H9 (cell line): Measurements from ENCODE around the gene ZNHIT6. TPM values are rescaled to one million over a fixed set of nuclear protein-coding genes. Genes with fewer than 3 reads are reported as not detected.

Experiments used
- DNase-seq: peaks from one replicate; pipeline ENCODE4 v3.0.0-alpha.2; 2017
- H2AFZ ChIP-seq: one replicate; pipeline ENCODE4 v1.6.1; 2013; ENCODE audit warnings: mild to moderate bottlenecking, low read length, control low read depth, moderate library complexity
- H2AK5ac ChIP-seq: 2 replicates; pipeline ENCODE4 v1.6.1; 2013; ENCODE audit warnings: low read length, control low read depth, mixed read lengths; ENCODE audit not compliant: insufficient read length
- H2BK120ac ChIP-seq: one replicate; pipeline ENCODE4 v1.6.1; 2013; ENCODE audit warnings: low read depth, mild to moderate bottlenecking, low read length, control low read depth, inconsistent platforms; ENCODE audit not compliant: poor library complexity, severe bottlenecking
- H2BK12ac ChIP-seq: 2 replicates; pipeline ENCODE4 v1.6.1; 2013; ENCODE audit warnings: low read length, control low read depth, mixed read lengths, low read depth; ENCODE audit not compliant: insufficient read length
- H2BK15ac ChIP-seq: 2 replicates; pipeline ENCODE4 v1.6.1; 2013; ENCODE audit warnings: low read depth, low read length, control low read depth
- H2BK20ac ChIP-seq: one replicate; pipeline ENCODE4 v1.6.1; 2013; ENCODE audit warnings: low read depth, mild to moderate bottlenecking, low read length, control low read depth, inconsistent platforms; ENCODE audit not compliant: poor library complexity, severe bottlenecking
- H2BK5ac ChIP-seq: 2 replicates; pipeline ENCODE4 v1.6.1; 2013; ENCODE audit warnings: low read length, control low read depth, mixed read lengths; ENCODE audit not compliant: insufficient read length
- H3K14ac ChIP-seq: 2 replicates; pipeline ENCODE4 v1.6.1; 2013; ENCODE audit warnings: low read length, control low read depth; ENCODE audit not compliant: insufficient read depth
- H3K18ac ChIP-seq: 2 replicates; pipeline ENCODE4 v1.6.1; 2013; ENCODE audit warnings: low read depth, mild to moderate bottlenecking, mixed read lengths, low read length, control low read depth; ENCODE audit not compliant: insufficient read length
- H3K23ac ChIP-seq: 2 replicates; pipeline ENCODE4 v1.6.1; 2013; ENCODE audit warnings: low read length, control low read depth, mixed read lengths, low read depth; ENCODE audit not compliant: insufficient read length
- H3K23me2 ChIP-seq: 2 replicates; pipeline ENCODE4 v1.6.1; 2013; ENCODE audit warnings: low read depth, mild to moderate bottlenecking, mixed read lengths, low read length, control low read depth; ENCODE audit not compliant: insufficient read length, poor library complexity, severe bottlenecking
- H3K27ac ChIP-seq: 2 replicates; pipeline ENCODE4 v1.5.1; 2013; ENCODE audit warnings: low read length, control low read depth, mixed read lengths, low read depth; ENCODE audit not compliant: insufficient read length
- H3K27me3 ChIP-seq: 2 replicates; pipeline ENCODE4 v1.6.1; 2013; ENCODE audit warnings: low read length, control low read depth, inconsistent platforms; ENCODE audit not compliant: insufficient read depth
- H3K4ac ChIP-seq: 2 replicates; pipeline ENCODE4 v1.6.1; 2013; ENCODE audit warnings: low read depth, mild to moderate bottlenecking, control low read depth, inconsistent platforms, low read length, moderate library complexity
- H3K4me1 ChIP-seq: 2 replicates; pipeline ENCODE4 v1.6.1; 2013; ENCODE audit warnings: low read length, control low read depth, inconsistent platforms; ENCODE audit not compliant: insufficient read depth
- H3K4me2 ChIP-seq: 2 replicates; pipeline ENCODE4 v1.6.1; 2013; ENCODE audit warnings: low read length, control low read depth, mixed read lengths; ENCODE audit not compliant: insufficient read length, insufficient read depth
- H3K56ac ChIP-seq: 2 replicates; pipeline ENCODE4 v1.6.1; 2013; ENCODE audit warnings: low read depth, mild to moderate bottlenecking, mixed read lengths, low read length, control low read depth; ENCODE audit not compliant: insufficient read length
- H3K79me1 ChIP-seq: 2 replicates; pipeline ENCODE4 v1.6.1; 2013; ENCODE audit warnings: low read depth, mild to moderate bottlenecking, moderate library complexity, low read length, control low read depth, inconsistent platforms; ENCODE audit not compliant: insufficient read depth, poor library complexity, severe bottlenecking
- H3K79me2 ChIP-seq: 2 replicates; pipeline ENCODE4 v1.6.1; 2013; ENCODE audit warnings: low read length, control low read depth, inconsistent platforms; ENCODE audit not compliant: insufficient read depth
- H3K9ac ChIP-seq: 2 replicates; pipeline ENCODE4 v1.6.1; 2013; ENCODE audit warnings: low read length, control low read depth, mixed read lengths; ENCODE audit not compliant: insufficient read length; ENCODE audit errors: extremely low read depth
- H3K9me3 ChIP-seq: one replicate; pipeline ENCODE4 v1.6.1; 2013; ENCODE audit warnings: low read depth, low read length, inconsistent platforms; ENCODE audit not compliant: control insufficient read depth
- H3T11ph ChIP-seq: one replicate; pipeline ENCODE4 v1.6.1; 2013; ENCODE audit warnings: mild to moderate bottlenecking, low read length, control low read depth, inconsistent platforms
- H4K20me1 ChIP-seq: one replicate; pipeline ENCODE4 v1.6.1; 2013; ENCODE audit not compliant: control insufficient read depth, insufficient read length, insufficient read depth
- H4K5ac ChIP-seq: 2 replicates; pipeline ENCODE4 v1.6.1; 2013; ENCODE audit warnings: low read depth, mild to moderate bottlenecking, mixed read lengths, low read length, control low read depth; ENCODE audit not compliant: insufficient read length
- H4K8ac ChIP-seq: replicated peaks from 2 replicates; pipeline ENCODE4 v1.6.1; 2013; ENCODE audit warnings: low read length, control low read depth, mixed read lengths, low read depth; ENCODE audit not compliant: insufficient read length
- H4K91ac ChIP-seq: 2 replicates; pipeline ENCODE4 v1.6.1; 2013; ENCODE audit warnings: low read depth, mild to moderate bottlenecking, moderate library complexity, mixed read lengths, low read length, control low read depth; ENCODE audit not compliant: insufficient read length
- H3K27ac Mint-ChIP-seq, 3 experiments: 2 replicates in 2 of 3; 3 replicates in 1 of 3; pipeline ENCODE4 v1.8.0; 2020 to 2021; ENCODE audit warnings: mixed read lengths in 3 of 3, mild to moderate bottlenecking in 1 of 3, moderate library complexity in 1 of 3
- H3K27me3 Mint-ChIP-seq: 2 replicates; pipeline ENCODE4 v1.8.0; 2021; ENCODE audit warnings: low read depth, mild to moderate bottlenecking, moderate library complexity, mixed read lengths
- H3K36me3 Mint-ChIP-seq, 3 experiments: 2 replicates in 2 of 3; 3 replicates in 1 of 3; pipeline ENCODE4 v1.8.0; 2020 to 2021; ENCODE audit warnings: low read depth in 3 of 3, mixed read lengths in 3 of 3; ENCODE audit not compliant: insufficient read depth in 1 of 3
- H3K4me1 Mint-ChIP-seq, 2 experiments: 2 replicates each; pipeline ENCODE4 v1.8.0; 2020; ENCODE audit warnings: mixed read lengths in 2 of 2
- H3K4me3 Mint-ChIP-seq, 2 experiments: 2 replicates in 1 of 2; 3 replicates in 1 of 2; pipeline ENCODE4 v1.8.0; 2020 to 2021; ENCODE audit warnings: mild to moderate bottlenecking in 2 of 2, mixed read lengths in 2 of 2, moderate library complexity in 1 of 2
- H3K9me3 Mint-ChIP-seq, 2 experiments: 2 replicates in 1 of 2; 3 replicates in 1 of 2; pipeline ENCODE4 v1.8.0; 2020; ENCODE audit warnings: mild to moderate bottlenecking in 2 of 2, mixed read lengths in 2 of 2, moderate library complexity in 1 of 2
- CTCF ChIP-seq: fragments of 200-600 bp; sonication (generic); conservative IDR thresholded peaks from 3 replicates; pipeline ENCODE4 v1.8.0; 2021; ENCODE audit warnings: antibody characterized with exemption, mild to moderate bottlenecking
- WGBS: extraction: QIAGEN DNeasy Blood & Tissue Kit; methylation state at CpG from one replicate; pipeline ENCODE4 v1.1.7; 2013; ENCODE audit warnings: missing lambda C conversion rate, low lambda C conversion rate, mixed read lengths; ENCODE audit not compliant: insufficient read length; ENCODE audit errors: extremely low coverage; 5-methylcytosine and 5-hydroxymethylcytosine counted together
- total RNA-seq: library from RNA; stranded (reverse); gene quantifications from 2 replicates; pipeline ENCODE4 v1.2.1, GENCODE V29; 2021

Gene ZNHIT6
- total RNA-seq, 1 experiment from 2014 or later: 21.5 TPM

GRCh38 chr1:85661767-85662166 lies 46.5 kb downstream of the ZNHIT6 start:
- Histone ChIP-seq H4K20me1 (no peaks in the 10 kb centered on the region), H2AK5ac (no peak overlapping the region), H3K79me2 (no peaks in the 10 kb centered on the region), H3T11ph (no peak overlapping the region), H3K4me2 (no peak overlapping the region), H3K27ac (no peak overlapping the region), H4K91ac (no peak overlapping the region), H3K14ac (no peak overlapping the region), H3K4ac (no peak overlapping the region), H3K9ac (no peak overlapping the region), H3K56ac (no peak overlapping the region), H3K18ac (no peak overlapping the region), H2AFZ (no peak overlapping the region), H2BK5ac (no peak overlapping the region), H2BK12ac (no peak overlapping the region), H3K23ac (no peak overlapping the region), H2BK120ac (no peak overlapping the region), H4K8ac (no peak overlapping the region), H2BK15ac (no peak overlapping the region), H4K5ac (no peak overlapping the region), H3K23me2 (no peaks in the 10 kb centered on the region), H3K9me3 (no peaks in the 10 kb centered on the region), H3K79me1 (no peaks in the 10 kb centered on the region), H3K4me1 (no peaks in the 10 kb centered on the region), H3K27me3 (no peaks in the 10 kb centered on the region), H2BK20ac (no peak overlapping the region)
- Mint-ChIP-seq H3K9me3 (no peaks in the 10 kb centered on the region), H3K36me3 (no peaks in the 10 kb centered on the region; a peak in 1 of 7 replicates), H3K27me3 (no peaks in the 10 kb centered on the region), H3K4me1 (no peaks in the 10 kb centered on the region), H3K4me3 (no peak overlapping the region), H3K27ac (no peak overlapping the region)
- DNase-seq: no peak
- WGBS: no CpG with 5 or more reads among the region's 2 CpGs
- TF ChIP-seq CTCF: peak; percentile 46
